ENCODE measurements around the gene CFP.

Gene CFP

DNA sequence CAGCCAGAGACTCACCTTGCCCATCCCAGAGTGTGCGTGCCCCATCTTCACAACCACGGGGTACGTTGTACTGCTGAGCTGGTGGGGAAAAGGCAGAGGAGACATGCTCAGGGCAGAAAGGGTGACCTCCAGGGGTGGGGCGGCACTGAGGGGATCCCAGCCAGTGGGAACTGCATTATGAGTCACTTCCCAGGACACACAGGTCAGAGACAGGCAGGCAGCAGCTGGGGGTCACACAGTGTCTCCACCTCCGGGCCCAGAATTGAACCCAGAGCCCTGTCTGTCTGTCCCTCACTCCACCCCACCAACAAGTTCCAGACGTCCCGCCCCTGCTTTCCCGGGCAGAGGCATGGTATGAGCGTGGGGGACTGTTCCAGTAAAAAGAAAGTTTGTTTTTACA lies 52.3 kb downstream of the CFP start:
- TF ChIP-seq CTCF (conservative IDR thresholded peaks at IDR 0.05; ENCODE audit: control insufficient read depth, insufficient read depth, low read depth, low read length): no peak
- no peak overlapping the region for H3K4me3 ChIP-seq (ENCODE audit: control insufficient read depth, low read depth, low read length)
- DNase-seq (ENCODE audit: low read depth): peak; percentile 55

DNA sequence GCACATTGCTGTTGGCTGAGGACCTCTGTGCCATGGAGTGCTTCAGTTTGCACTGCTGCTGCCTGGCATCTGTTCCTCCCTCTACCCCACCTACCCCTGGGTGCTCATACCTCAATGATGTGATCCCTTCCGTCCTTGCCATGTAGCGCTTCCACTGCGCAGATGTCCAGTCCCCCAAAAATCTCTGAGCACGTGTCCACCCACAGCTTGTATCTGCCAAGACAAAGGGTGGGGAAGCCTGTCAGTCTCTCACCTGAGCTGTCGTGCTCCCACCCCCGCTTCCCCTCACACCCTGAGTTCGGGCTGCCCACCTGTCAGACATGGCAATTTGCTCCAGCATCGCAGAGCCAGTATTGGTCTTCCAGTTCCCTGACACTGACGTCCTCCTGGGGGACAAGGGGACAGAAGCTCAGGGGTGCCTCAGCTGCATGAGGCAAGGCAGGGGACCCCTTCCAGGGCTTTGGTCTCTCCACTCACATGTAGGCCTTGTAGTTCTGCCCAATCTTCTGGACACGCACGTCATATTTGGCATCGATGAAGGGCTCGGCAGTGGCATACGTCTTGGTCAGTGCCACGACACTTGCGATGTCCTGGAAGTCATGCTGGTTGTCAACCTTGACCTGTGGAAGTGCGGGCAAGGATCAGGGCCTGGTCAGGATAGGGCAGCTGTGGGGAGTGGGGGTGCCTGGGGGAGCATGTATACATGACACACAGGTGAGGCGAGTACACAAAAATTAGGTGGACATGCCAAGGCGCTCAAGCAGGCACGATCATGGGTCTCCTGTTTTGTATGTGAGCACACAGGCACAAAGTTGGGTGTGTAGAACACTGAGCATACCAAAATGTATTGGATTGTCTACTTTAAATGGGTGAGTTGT lies 53.5 kb downstream of the CFP start:
- no peak for TF ChIP-seq CTCF (conservative IDR thresholded peaks at IDR 0.05; ENCODE audit: control insufficient read depth, insufficient read depth, low read depth, low read length)
- no peak for DNase-seq (ENCODE audit: low read depth)
- H3K4me3 ChIP-seq (ENCODE audit: control insufficient read depth, low read depth, low read length): no peak overlapping the region

- DNase-seq (ENCODE audit: low read depth): no peak
- no peak for TF ChIP-seq CTCF (conservative IDR thresholded peaks at IDR 0.05; ENCODE audit: control insufficient read depth, insufficient read depth, low read depth, low read length)
- H3K4me3 ChIP-seq (ENCODE audit: control insufficient read depth, low read depth, low read length): no peak overlapping the region
Observed at GRCh38 chrX:47574547-47575301, 55.0 kb downstream of the CFP start.

GRCh38 chrX:47574076-47574546 lies 55.6 kb downstream of the CFP start:
- H3K4me3 ChIP-seq (ENCODE audit: control insufficient read depth, low read depth, low read length): no peak overlapping the region
- no peak for TF ChIP-seq CTCF (conservative IDR thresholded peaks at IDR 0.05; ENCODE audit: control insufficient read depth, insufficient read depth, low read depth, low read length)

DNA sequence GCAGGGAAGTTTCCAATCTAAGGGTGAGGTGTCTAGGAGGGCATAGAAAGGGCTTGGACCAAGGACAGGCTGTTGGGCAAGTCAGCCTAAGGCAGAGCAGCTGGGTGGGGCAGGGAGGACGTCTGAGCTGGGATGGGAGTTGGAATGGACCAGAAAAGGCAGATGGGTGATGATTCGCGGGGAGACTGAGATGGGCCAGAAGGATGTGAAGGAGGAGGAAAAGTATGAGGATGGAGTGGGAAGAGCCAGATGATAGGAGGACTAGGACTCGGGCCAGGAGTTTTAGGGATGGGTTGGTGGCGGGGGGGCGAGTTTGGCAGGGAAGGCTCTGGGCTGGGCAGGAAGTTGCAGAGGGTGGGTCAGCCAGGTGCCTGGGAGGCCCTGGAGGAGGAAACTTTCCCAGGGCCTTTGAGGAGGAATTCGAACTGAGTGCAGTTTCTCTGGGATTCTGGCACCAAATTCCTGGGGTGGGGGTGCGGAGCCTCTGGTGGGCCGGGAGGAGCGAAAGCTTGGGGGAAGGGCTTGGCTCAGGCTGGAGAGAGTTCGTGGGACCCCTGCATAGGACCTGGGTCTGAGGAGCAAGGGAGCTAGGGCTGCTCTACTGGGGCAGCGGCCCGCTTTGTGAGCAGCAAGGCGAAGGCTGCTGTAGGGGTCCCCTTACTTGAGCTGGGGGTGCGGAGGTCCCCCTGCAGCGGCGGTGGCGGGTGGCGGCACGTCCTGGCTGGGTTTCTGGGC lies 56.2 kb downstream of the CFP start:
- peak; percentile 79 for DNase-seq (ENCODE audit: low read depth)
- no peak overlapping the region for H3K4me3 ChIP-seq (ENCODE audit: control insufficient read depth, low read depth, low read length)
- TF ChIP-seq CTCF (conservative IDR thresholded peaks at IDR 0.05; ENCODE audit: control insufficient read depth, insufficient read depth, low read depth, low read length): no peak

More at GRCh38 chrX:47574076-47574546, 55.6 kb downstream of the CFP start:
- DNase-seq (ENCODE audit: low read depth): no peak

All from fibroblast of mammary gland (primary cell).